CD4-positive, alpha-beta T cell treated with Interleukin-15 for 4 hours (primary cell): ENCODE results near the gene SEC22A.

Source experiments
- DNase-seq: peaks from one replicate; pipeline ENCODE4 v3.0.0-alpha.2; 2020; ENCODE audit warnings: low spot score

SEC22A gene

GRCh38 chr3:123263941-123264340 lies 62.2 kb downstream of the SEC22A start:
- no peak for DNase-seq

- no peak for DNase-seq
These were observed 66.1 kb downstream of the SEC22A start for GRCh38 chr3:123267821-123268220.

- DNase-seq, result no peak
These were observed 69.1 kb downstream of the SEC22A start for GRCh38 chr3:123270818-123271217.

GRCh38 chr3:123271466-123272159 lies 69.9 kb downstream of the SEC22A start:
- no peak for DNase-seq

- DNase-seq, result no peak
These were observed 70.8 kb downstream of the SEC22A start for GRCh38 chr3:123272547-123272946.

GRCh38 chr3:123275691-123276090 lies 73.9 kb downstream of the SEC22A start:
- DNase-seq, result no peak

- DNase-seq, result no peak
These were observed 74.7 kb downstream of the SEC22A start for GRCh38 chr3:123276346-123277006.

- no peak for DNase-seq
These were observed 75.4 kb downstream of the SEC22A start for GRCh38 chr3:123277106-123277505.

GRCh38 chr3:123278446-123278845 lies 76.7 kb downstream of the SEC22A start:
- DNase-seq, result no peak

GRCh38 chr3:123279121-123279520 lies 77.4 kb downstream of the SEC22A start:
- no peak for DNase-seq

GRCh38 chr3:123281406-123281805 lies 79.7 kb downstream of the SEC22A start:
- DNase-seq, result no peak

- DNase-seq, result no peak
These were observed 80.2 kb downstream of the SEC22A start for GRCh38 chr3:123281929-123282328.

GRCh38 chr3:123282461-123282860 lies 80.7 kb downstream of the SEC22A start:
- DNase-seq, result no peak

- DNase-seq, result no peak
These were observed 81.3 kb downstream of the SEC22A start for GRCh38 chr3:123283074-123283473.

GRCh38 chr3:123283657-123284398 lies 82.1 kb downstream of the SEC22A start:
- no peak for DNase-seq

- DNase-seq, result no peak
These were observed 82.8 kb downstream of the SEC22A start for GRCh38 chr3:123284399-123285010.

- no peak for DNase-seq
These were observed 83.3 kb downstream of the SEC22A start for GRCh38 chr3:123285066-123285465.

GRCh38 chr3:123285479-123285878 lies 83.7 kb downstream of the SEC22A start:
- no peak for DNase-seq

- DNase-seq, result no peak
These were observed 84.2 kb downstream of the SEC22A start for GRCh38 chr3:123285931-123286307.

- peak; percentile 20 for DNase-seq
These were observed 84.7 kb downstream of the SEC22A start for GRCh38 chr3:123286308-123287023.

GRCh38 chr3:123287051-123287961 lies 85.6 kb downstream of the SEC22A start:
- no peak for DNase-seq
